ENCODE measurements around the gene TRIM44. TPM values are rescaled to one million over a fixed set of nuclear protein-coding genes. Genes with fewer than 3 reads are reported as not detected.
A peak's percentile ranks its signal among the peaks of the same experiment; 100 is the strongest.

Gene TRIM44
- polyA plus RNA-seq, 2 of the 4 experiments (the other 2 are of a cell fraction) = 19.3 to 70.4 TPM

- TF ChIP-seq HDAC2 (IDR thresholded peaks at IDR 0.05) (no peak), EP300 (IDR thresholded peaks at IDR 0.05) (no peak), ZNF302 (CRISPR knock-in tag; IDR thresholded peaks at IDR 0.05) (no peak), ZC3H11A (IDR thresholded peaks at IDR 0.05) (no peak), RAD21 (conservative IDR thresholded peaks at IDR 0.05 in 1 of 2, IDR thresholded peaks at IDR 0.05 in 1 of 2) (no peak), CBX2 (IDR thresholded peaks at IDR 0.05; ENCODE audit: borderline replicate concordance, low read depth) (no peak)
- TF ChIP-seq, protein P1, sequence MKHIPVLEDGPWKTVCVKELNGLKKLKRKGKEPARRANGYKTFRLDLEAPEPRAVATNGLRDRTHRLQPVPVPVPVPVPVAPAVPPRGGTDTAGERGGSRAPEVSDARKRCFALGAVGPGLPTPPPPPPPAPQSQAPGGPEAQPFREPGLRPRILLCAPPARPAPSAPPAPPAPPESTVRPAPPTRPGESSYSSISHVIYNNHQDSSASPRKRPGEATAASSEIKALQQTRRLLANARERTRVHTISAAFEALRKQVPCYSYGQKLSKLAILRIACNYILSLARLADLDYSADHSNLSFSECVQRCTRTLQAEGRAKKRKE (CRISPR knock-in tag; IDR thresholded peaks at IDR 0.05; ENCODE audit: low read depth) = no peak
These were observed 37.8 kb upstream of the TRIM44 start (continued) for GRCh38 chr11:35624781-35625180.

GRCh38 chr11:35626501-35626900, 36.1 kb upstream of the TRIM44 start:
- CTCF ChIA-PET = interaction anchor here (1.4 kb wide), 1 partner anchor 11 kb away, joined by 4 read pairs; no protein-coding TSS in a partner anchor
- no peak overlapping the region for H3K4me2 ChIP-seq
- TF ChIP-seq JUN (IDR thresholded peaks at IDR 0.05) (no peak), NFE2L2 (conservative IDR thresholded peaks at IDR 0.05; ENCODE audit: low read length) (no peak), CBX8 (IDR thresholded peaks at IDR 0.05) (no peak), TP53 (CRISPR knock-in tag; IDR thresholded peaks at IDR 0.05) (no peak), HMGXB4 (CRISPR knock-in tag; IDR thresholded peaks at IDR 0.05; ENCODE audit: borderline replicate concordance) (no peak), EHF (CRISPR knock-in tag; IDR thresholded peaks at IDR 0.05) (no peak), MAZ (IDR thresholded peaks at IDR 0.05; ENCODE audit: borderline replicate concordance, low read depth, low read length) (no peak), ESRRA (IDR thresholded peaks at IDR 0.05; ENCODE audit: borderline replicate concordance, low read length) (no peak), JUNB (IDR thresholded peaks at IDR 0.05) (no peak), E2F6 (IDR thresholded peaks at IDR 0.05; ENCODE audit: borderline replicate concordance, low read depth) (no peak), RARB (CRISPR knock-in tag; IDR thresholded peaks at IDR 0.05) (no peak), HDAC2 (IDR thresholded peaks at IDR 0.05) (no peak), USF2 (IDR thresholded peaks at IDR 0.05) (no peak)
- no peaks in the 10 kb centered on the region for H3K9me3 ChIP-seq
- POLR2A ChIA-PET = no interaction called here
- no peak for ATAC-seq
- DNase-seq (ENCODE audit: low read depth in 1 of 2, low spot score in 1 of 2) = no peak
- H3K4me1 ChIP-seq = peaks cover 30% of the 10 kb centered on the region
- no peak for FAIRE-seq
- H3K4me3 ChIP-seq = no peak overlapping the region
- no peak overlapping the region for H3K27ac ChIP-seq
- 82% methylated on average over 2 of the region's 2 CpGs for WGBS (ENCODE audit: missing lambda C conversion rate)

DNA sequence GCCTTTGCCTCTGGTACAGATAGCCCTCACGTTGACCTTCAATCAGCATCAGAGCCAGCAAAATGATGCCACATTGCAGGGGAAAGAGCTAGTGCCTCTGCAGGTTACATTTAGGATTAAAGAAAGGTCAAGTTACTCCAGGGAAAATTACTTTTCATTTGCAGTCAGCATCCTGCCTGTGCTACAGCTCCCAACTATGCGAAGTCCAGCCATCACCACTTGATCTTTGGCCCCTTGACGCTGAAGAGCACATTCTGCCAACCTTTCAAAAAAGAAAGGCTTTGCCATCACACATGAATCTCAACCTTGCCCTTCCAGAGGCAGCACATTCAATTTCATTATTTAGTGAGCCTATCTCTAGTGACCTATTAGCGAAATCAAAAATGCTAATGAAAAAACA, 33.1 kb upstream of the TRIM44 start:
- Histone ChIP-seq H3K9me3 (no peaks in the 10 kb centered on the region), H3K4me2 (peak overlapping the region; percentile 53), H3K27ac (peak overlapping the region; percentile 24 to 52; a peak in 5 of 6 replicates), H3K4me3 (no peak overlapping the region), H3K4me1 (peaks cover 35% of the 10 kb centered on the region)
- FAIRE-seq = no peak
- ATAC-seq = peak; percentile 39 to 57; a peak in 4 of 6 replicates
- DNase-seq (ENCODE audit: low read depth in 1 of 2, low spot score in 1 of 2) = no peak
- 44% methylated on average over 4 of the region's 4 CpGs for WGBS (ENCODE audit: missing lambda C conversion rate)
- TF ChIP-seq FOSL2 (IDR thresholded peaks at IDR 0.05) = no peak
- no peak for TF ChIP-seq FOSL2 (CRISPR knock-in tag; IDR thresholded peaks at IDR 0.05)
- no peak for TF ChIP-seq CTCF (IDR thresholded peaks at IDR 0.05)
- TF ChIP-seq POLR2A (IDR thresholded peaks at IDR 0.05; ENCODE audit: low read length) = no peak
- POLR2A ChIA-PET = interaction anchor here (0.7 kb wide), 1 partner anchor 33 kb away, joined by 3 read pairs; the partner anchor contains the start of gene TRIM44
- CTCF ChIA-PET = interaction anchor here (1.0 to 2.1 kb wide), 3 partner anchors 10 to 14 kb away, joined by 3 to 6 read pairs (median 4); no protein-coding TSS in a partner anchor

Measured in A549 (cell line).